ENCODE results near the gene ADAMTS14.

Gene ADAMTS14

DNA sequence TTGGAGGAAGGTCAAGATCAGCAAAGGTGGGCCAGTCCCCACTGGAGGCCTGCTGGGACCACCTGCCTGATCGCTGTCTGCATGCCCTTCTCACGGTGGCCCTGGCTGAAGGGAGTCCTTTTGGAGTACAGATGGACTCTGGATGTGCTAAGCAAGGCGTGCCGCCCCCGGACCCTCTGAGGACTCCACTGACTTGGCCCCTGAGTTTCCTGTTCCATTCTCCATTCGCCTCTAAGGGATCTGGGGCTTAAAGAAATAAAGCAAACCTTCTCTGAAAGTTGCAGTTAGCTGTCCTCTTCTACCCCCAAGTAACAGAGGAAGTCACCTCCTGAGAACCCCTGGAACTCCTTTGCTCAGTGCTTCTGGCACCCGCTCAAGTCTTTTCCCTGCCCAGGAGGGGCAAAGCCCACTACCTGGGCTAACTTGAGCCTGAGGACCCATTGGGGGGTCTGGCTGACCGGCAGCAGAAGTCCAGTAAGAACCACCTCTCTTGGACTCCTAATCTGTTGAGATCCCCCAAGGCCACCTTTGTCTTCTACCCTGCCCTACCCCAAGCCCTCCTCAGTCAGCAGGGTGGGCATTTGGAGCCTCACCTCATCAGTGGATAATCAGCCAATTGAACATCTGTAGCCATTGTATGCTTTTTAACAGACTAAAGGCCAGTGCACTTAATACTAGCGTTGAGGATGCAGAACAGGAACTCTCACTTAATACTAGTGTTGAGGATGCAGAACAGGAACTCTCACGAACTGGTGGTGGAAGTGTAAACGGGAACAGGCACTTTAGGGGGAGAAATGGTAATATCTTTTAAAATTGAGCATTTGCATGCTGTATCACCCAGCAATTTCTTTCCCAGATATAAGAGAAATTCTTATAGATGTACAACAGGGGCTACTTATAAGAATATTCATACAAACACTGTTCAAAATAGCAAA, 110.7 kb downstream of the ADAMTS14 start:
- intact Hi-C loops (cut with DNase I), result no loop called here
- DNase-seq, result peak in 1 of 42 donors; percentile 20

DNA sequence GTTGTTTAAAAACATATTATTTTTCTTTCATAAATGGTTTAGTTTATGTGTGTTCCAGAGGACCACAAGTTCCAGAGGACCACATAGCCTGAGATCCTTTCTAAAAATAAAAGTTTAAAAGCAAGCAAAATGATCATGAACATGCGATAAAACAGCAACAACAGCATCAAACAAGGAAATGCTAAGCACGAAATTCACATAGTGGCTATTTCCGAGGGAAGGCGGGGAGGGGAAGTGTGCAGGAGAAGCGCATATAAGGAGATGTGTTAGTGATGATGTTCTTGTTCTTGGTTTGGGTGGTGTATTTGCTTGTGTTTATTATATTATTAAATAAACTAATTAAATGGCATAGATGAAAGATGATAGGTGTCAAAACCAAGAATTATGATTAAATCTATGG, 111.7 kb downstream of the ADAMTS14 start:
- intact Hi-C loops (cut with DNase I), result no loop called here
- DNase-seq, result peak in 1 of 42 donors; percentile 16

DNA sequence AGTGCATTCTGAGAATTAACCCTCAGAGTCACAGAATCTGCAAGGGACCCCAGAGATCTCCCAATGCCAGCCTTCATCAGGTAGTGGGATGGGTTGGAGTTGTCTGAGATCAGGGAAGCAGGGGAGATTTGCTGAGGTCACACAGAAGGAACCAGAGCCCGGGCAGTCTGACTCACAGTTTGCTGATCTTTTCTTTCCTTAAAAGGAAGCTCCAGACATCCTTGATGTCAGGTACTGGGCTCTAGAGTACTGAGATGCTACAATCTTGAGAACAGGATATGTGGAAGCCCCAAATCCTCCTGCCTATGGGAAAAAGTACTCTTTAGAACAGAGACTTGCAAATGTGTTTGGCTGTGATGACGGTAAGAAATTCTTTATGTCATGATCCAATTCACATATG, 112.2 kb downstream of the ADAMTS14 start:
- DNase-seq, result peak in 1 of 42 donors; percentile 25
- intact Hi-C loops (cut with DNase I), result no loop called here

- peak in 2 of 42 donors; percentile 17 to 23 for DNase-seq
- intact Hi-C loops (cut with DNase I), result no loop called here
Observed at GRCh38 chr10:70785190-70785589, 112.9 kb downstream of the ADAMTS14 start, which contains the start of gene TBATA. TSS of gene TBATA (minus strand) at chr10:70785377. CDS start at chr10:70783379, 1,998 bp downstream.

DNA sequence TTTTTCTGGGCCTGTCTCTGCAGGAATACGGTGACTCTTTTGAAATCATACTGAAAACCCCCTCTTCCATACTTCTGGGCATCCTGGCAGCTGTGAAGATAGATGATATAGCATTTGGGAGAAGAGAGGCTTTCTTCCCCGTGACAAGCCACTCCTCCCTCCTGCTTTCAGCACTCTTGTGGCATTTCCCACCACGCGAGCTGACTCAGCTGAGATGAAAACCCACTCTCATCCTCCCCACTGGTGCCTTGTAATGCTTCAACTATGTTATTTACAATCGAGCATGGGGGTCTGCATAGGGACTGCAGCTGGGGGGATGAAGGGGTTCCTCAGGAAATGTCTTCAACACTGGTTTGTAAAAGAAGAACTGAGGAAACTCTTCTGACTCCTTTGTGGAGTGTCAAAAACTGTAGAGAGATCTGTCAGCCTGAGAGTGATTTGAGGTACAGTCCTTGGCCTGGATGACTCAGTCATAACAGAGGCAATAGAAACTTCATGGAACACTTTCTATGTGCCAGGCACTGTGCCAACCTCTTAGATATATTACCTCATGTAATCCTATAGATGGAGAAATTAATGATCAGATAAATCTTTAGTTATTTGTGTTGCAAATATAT, 114.6 kb downstream of the ADAMTS14 start:
- peak in 2 of 42 donors; percentile 2 to 3 for DNase-seq
- intact Hi-C loops (cut with DNase I), result no loop called here

- DNase-seq, result peak in 2 of 42 donors; percentile 2 to 7
- intact Hi-C loops (cut with DNase I), result no loop called here
Observed at GRCh38 chr10:70791386-70792039, 119.2 kb downstream of the ADAMTS14 start.

GRCh38 chr10:70795613-70796012, 123.3 kb downstream of the ADAMTS14 start:
- peak in 1 of 42 donors; percentile 4 for DNase-seq
- intact Hi-C loops (cut with DNase I), result no loop called here

DNA sequence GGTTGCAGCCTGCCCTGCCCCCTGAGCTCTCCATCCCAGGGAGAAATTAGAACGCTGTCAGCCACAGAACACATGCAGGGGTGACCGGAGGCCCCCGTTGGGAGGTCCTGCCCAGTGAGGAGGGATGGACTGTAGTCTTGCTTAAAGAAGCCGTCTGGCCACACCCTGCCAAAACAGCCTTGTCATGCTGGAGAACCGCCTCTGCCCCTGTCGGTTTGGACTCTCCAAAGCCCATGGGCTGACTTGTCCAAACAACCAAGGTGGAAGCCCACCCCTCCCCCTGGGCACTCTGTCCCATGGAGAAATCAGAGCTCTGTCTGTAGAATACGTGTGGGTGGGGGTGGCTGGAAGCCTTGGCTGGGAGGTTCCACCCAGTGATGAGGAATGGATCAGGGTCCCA, 125.5 kb downstream of the ADAMTS14 start:
- no peak for DNase-seq
- intact Hi-C loops (cut with DNase I), result no loop called here

DNA sequence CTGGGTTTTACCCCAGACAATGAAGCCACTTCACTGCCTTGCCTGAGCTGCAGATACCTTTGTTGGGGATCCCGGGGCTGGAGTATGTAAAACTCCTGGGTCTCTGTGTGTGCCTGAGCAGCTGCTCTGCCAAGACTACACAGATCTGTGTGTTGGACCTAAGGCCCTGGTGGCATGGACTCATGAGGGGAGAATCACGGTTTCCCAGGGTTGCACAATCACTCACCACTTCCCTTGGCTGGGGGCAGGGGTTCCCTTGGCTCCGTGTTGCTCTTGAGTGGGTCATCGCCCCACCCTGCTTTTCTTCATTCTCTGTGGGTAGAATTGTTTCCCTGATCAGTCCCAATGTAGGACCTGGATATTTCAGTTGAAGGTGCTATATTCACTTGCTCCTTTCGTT, 126.8 kb downstream of the ADAMTS14 start:
- intact Hi-C loops (cut with DNase I), result no loop called here
- no peak for DNase-seq

- intact Hi-C loops (cut with DNase I), result no loop called here
- no peak for DNase-seq
Observed at GRCh38 chr10:70801854-70802253, 129.5 kb downstream of the ADAMTS14 start.

DNA sequence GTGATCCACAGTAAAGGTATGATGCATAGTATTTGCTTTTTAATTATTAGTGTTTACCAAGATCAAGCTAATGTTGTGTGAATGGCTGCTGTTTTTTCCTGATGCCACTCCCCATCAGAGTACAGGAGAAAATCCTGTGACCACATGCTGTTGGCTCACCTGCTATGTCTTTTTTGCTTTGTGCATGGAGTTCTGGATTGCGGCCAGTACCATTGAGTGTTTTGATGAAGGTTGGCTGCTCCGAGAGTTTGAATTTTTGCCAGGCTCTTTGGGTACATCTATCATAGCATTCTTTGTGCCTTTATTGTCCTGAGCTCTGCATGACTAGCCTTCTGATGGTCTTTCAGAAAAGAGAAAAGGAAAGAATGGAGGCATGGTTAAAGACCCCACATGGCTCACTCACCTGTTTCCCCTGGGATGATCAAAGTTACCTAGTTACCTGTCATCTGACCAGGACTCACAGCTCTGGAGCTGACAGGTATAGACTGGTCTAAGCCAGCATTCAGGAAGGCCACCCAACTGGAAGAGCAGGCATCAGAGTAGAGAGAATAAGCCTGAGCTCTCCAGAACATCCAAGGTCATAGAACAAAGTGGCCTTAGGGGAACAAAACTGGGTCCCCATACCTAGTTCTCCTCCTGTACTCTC, 131.6 kb downstream of the ADAMTS14 start:
- no peak for DNase-seq
- intact Hi-C loops (cut with DNase I), result no loop called here

GRCh38 chr10:70804421-70804808, 132.1 kb downstream of the ADAMTS14 start:
- no peak for DNase-seq
- intact Hi-C loops (cut with DNase I), result no loop called here

GRCh38 chr10:70805619-70806215, 133.4 kb downstream of the ADAMTS14 start:
- intact Hi-C loops (cut with DNase I), result no loop called here
- no peak for DNase-seq

- DNase-seq, result no peak
- intact Hi-C loops (cut with DNase I), result no loop called here
Observed at GRCh38 chr10:70806841-70807240, 134.5 kb downstream of the ADAMTS14 start.

GRCh38 chr10:70807556-70807955, 135.2 kb downstream of the ADAMTS14 start:
- no peak for DNase-seq
- intact Hi-C loops (cut with DNase I), result no loop called here

DNA sequence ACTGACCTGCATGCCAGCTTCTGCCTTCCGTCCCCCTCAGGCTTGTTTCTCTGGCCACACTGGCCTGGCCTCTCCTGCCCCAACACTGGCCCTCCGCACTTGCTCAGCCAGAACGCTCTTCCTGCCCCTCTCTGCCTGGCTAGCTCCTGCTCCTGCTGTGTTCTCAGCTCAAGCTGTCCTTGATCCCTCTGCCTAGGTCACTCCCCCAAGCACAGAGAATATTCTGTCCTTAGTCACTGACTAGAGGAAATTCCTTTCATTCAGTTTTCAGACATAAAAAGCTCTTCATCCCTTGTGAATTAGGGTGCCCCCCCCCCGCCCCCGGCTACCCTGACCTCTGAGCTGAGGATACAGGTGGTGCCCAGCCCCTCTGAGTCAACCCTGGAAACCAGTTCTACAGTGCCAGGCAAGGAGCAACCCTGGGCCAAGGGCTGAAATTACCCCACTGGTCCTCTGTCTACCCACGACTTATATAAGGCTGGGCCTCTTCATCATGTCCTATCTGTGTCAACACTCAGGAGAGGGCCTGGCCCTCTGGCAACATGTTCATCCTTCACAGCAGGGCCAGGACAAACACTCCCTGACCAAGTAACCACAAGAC, 136.8 kb downstream of the ADAMTS14 start:
- intact Hi-C loops (cut with DNase I), result no loop called here
- no peak for DNase-seq

GRCh38 chr10:70809726-70810125, 137.4 kb downstream of the ADAMTS14 start:
- DNase-seq, result no peak
- intact Hi-C loops (cut with DNase I), result no loop called here

- intact Hi-C loops (cut with DNase I), result no loop called here
- no peak for DNase-seq
Observed at GRCh38 chr10:70810967-70811366, 138.7 kb downstream of the ADAMTS14 start.

DNA sequence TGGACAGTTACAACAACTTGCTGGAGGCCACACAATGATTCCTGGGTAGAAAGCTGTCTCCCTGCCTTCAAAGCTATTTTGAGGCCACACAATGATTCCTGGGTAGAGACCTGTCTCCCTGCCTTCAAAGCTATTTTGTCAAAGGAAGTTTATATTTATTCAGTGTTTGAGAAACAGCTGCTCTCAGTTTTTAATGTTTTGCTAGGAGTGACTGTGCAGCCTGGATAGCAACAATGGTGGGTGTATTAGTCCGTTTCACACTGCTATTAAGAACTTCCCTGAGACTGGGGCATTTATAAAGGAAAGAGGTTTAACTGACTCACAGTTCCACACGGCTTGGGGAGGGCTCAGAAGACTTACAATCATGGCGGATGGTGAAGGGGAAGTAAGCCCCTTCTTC, 139.6 kb downstream of the ADAMTS14 start:
- DNase-seq, result no peak
- intact Hi-C loops (cut with DNase I), result no loop called here

All from head of caudate nucleus (tissue), 42 donors.